Osteocyte (in vitro differentiated cells): ENCODE measurements around the gene POP5. TPM values are rescaled to one million over a fixed set of nuclear protein-coding genes. Genes with fewer than 3 reads are reported as not detected.

ENCODE experiments used
- DNase-seq: peaks from one replicate; pipeline ENCODE4 v3.0.0; 2021; ENCODE audit warnings: mixed read lengths; ENCODE audit not compliant: unreplicated experiment; ENCODE audit errors: extremely low spot score
- H3K27ac Mint-ChIP-seq: one replicate; pipeline ENCODE4 v1.8.0; 2021; ENCODE audit warnings: mild to moderate bottlenecking, mixed read lengths; ENCODE audit not compliant: unreplicated experiment
- H3K27me3 Mint-ChIP-seq: one replicate; pipeline ENCODE4 v1.8.0; 2021; ENCODE audit warnings: mixed read lengths; ENCODE audit not compliant: unreplicated experiment
- H3K36me3 Mint-ChIP-seq: one replicate; pipeline ENCODE4 v1.8.0; 2021; ENCODE audit warnings: mixed read lengths; ENCODE audit not compliant: unreplicated experiment
- H3K4me1 Mint-ChIP-seq: one replicate; pipeline ENCODE4 v1.8.0; 2021; ENCODE audit warnings: mixed read lengths; ENCODE audit not compliant: unreplicated experiment
- H3K4me3 Mint-ChIP-seq: one replicate; pipeline ENCODE4 v1.8.0; 2021; ENCODE audit warnings: mild to moderate bottlenecking, moderate library complexity, mixed read lengths; ENCODE audit not compliant: unreplicated experiment
- H3K9me3 Mint-ChIP-seq: one replicate; pipeline ENCODE4 v1.8.0; 2021; ENCODE audit warnings: mixed read lengths; ENCODE audit not compliant: unreplicated experiment
- total RNA-seq: library from RNA; stranded (reverse); gene quantifications from 2 replicates; pipeline ENCODE4 v1.2.1, GENCODE V29; 2021
- TF ChIP-seq, protein P1 (sequence below): fragments of 200-600 bp; sonication (generic); IDR thresholded peaks from 2 replicates; pipeline ENCODE4 v1.5.0; 2021; ENCODE audit warnings: antibody characterized with exemption, mild to moderate bottlenecking, moderate library complexity

Gene POP5
- total RNA-seq, 1 donor from 2014 or later = 36.9 TPM

DNA sequence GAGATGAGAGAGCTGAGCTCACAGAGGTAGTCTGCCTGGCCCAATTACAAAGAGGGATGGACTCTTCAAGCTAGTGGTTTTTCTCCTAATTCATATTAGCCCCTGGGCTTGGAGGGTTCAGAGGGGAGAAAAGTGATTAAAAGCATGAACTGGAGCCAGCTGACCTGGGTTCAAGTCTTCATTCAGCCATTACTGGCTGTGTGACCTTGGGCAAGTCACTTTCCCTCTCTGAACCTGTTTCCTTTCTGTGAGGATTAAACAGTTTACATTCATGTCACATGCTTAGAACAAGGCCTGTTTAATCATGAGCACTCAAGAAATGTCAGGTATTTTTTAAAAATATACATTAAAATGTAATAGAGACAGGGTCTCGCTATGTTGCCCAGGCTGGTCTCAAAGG is 7.2 kb upstream of the POP5 start:
- Mint-ChIP-seq H3K27ac (no peak overlapping the region), H3K4me3 (no peak overlapping the region), H3K36me3 (no peaks in the 10 kb centered on the region), H3K9me3 (no peaks in the 10 kb centered on the region), H3K4me1 (peaks cover 10% of the 10 kb centered on the region), H3K27me3 (peaks cover 8% of the 10 kb centered on the region)
- TF ChIP-seq, protein P1, sequence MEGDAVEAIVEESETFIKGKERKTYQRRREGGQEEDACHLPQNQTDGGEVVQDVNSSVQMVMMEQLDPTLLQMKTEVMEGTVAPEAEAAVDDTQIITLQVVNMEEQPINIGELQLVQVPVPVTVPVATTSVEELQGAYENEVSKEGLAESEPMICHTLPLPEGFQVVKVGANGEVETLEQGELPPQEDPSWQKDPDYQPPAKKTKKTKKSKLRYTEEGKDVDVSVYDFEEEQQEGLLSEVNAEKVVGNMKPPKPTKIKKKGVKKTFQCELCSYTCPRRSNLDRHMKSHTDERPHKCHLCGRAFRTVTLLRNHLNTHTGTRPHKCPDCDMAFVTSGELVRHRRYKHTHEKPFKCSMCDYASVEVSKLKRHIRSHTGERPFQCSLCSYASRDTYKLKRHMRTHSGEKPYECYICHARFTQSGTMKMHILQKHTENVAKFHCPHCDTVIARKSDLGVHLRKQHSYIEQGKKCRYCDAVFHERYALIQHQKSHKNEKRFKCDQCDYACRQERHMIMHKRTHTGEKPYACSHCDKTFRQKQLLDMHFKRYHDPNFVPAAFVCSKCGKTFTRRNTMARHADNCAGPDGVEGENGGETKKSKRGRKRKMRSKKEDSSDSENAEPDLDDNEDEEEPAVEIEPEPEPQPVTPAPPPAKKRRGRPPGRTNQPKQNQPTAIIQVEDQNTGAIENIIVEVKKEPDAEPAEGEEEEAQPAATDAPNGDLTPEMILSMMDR = no peak
- DNase-seq = no peak

DNA sequence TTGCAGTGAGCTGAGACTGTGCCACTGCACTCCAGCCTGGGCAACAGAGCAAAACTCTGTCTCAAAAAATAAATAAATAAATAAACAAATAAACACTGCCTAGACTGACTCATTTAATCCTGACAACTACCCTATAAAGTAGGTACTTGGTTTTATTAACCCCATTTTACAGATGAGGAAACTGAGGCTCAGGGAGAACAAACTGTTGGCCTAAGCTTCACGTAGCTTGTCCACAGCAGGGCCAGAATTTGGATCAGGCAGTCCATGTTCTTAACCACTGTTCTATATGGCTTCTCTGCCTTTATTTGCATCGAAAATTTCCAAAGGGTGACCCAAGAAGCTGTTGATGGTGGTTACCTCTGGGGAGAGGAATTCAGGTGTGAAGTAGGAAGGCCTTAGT is 5.7 kb upstream of the POP5 start:
- TF ChIP-seq, protein P1 = no peak
- Mint-ChIP-seq H3K27me3 (peaks cover 8% of the 10 kb centered on the region), H3K9me3 (no peaks in the 10 kb centered on the region), H3K4me3 (no peak overlapping the region), H3K27ac (no peak overlapping the region), H3K4me1 (peaks cover 17% of the 10 kb centered on the region), H3K36me3 (no peaks in the 10 kb centered on the region)
- no peak for DNase-seq

DNA sequence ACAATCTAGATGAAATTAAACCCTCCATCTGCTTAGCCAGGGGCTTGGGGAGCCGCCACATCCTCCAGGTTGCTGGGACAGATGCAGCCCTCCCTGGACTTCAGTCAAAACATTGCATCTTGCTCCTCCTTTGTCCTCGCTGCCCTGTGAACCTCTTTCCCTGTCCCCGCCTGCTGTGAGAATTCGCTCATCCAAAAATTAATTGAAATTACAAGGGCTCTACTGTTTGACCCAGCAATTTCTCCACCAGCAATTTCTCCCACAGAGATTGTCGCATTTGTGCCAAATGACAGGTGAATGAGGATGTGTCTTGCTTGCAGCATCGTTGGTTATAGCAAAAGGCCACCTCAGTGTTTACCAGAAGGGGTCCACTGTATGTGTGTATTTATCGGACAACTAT is 5.0 kb upstream of the POP5 start:
- Mint-ChIP-seq H3K36me3 (no peaks in the 10 kb centered on the region), H3K27me3 (peaks cover 5% of the 10 kb centered on the region), H3K9me3 (no peaks in the 10 kb centered on the region), H3K4me1 (peaks cover 22% of the 10 kb centered on the region), H3K4me3 (no peak overlapping the region), H3K27ac (no peak overlapping the region)
- TF ChIP-seq, protein P1 = no peak
- DNase-seq = no peak

DNA sequence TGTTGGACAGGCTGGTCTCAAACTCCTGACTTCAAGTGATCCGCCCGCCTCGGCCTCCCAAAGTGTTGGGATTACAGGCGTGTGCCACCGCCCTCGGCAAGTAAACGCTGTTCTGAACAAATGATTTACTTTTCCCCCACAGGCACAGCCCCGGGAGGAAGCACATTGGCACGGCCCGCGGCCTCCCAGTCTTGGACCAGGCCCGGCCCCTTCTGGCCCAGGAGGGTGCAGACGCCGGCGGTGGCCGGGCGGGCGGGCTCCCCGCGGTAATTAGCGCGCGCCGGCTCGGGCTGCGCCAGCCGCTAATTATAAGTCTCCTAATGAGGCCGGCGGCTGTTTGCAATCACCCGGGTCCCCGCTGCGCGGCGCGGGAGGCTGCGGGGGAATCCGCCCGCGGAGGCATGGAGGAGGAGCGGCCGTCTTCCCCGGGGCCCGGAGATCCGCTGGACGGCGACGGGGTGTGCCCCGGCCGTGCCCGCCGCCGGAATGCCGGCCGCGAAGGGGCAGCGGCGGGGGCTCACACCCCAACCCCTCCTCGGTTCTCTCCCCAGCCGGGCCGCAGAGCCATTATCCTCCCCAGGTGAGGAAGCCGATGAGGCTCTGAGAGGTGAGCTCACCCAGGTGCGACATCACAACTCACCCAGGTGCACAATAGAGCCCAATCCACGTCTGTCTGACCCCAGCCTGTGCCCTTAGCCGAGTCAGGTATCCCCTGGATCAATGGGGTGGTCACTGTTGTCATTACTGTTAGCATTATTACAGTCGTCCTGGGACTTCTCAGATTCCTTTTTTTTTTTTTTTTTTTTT is 3.3 kb upstream of the POP5 start:
- no peak overlapping the region for H3K27ac Mint-ChIP-seq
- no peaks in the 10 kb centered on the region for H3K9me3 Mint-ChIP-seq
- no peak for DNase-seq
- TF ChIP-seq, protein P1 = peak; percentile 9
- peaks cover 34% of the 10 kb centered on the region for H3K4me1 Mint-ChIP-seq
- no peaks in the 10 kb centered on the region for H3K36me3 Mint-ChIP-seq
- peaks cover 5% of the 10 kb centered on the region for H3K27me3 Mint-ChIP-seq
- peak overlapping the region; percentile 68 for H3K4me3 Mint-ChIP-seq

DNA sequence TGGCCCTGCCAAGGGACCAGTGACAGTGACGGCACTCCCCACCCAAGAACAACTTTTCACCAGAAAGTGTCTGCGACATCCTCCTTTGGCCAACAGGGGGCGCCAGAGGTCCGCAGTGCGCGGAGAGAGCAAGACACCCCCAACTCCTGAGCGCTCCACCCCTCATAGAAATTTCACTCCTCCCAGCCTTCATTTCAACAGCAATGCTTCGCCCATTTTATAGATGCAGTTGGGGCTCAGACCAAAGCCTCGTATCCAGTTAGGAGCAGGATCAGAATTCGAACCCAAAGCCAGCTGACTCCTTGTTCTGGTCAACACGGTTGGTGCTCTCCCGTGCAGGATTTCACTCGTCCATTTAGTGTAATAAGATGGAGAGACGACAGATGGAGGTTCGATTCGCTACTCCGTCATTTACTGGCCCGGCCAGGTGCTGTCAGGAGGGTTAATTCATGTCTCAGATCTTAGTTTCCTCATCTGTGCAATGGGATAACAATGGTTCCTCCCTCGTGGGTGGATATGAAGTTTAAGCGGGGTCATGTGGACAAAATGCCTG is 2.4 kb upstream of the POP5 start:
- DNase-seq = peak; percentile 92
- Mint-ChIP-seq H3K4me1 (peaks cover 34% of the 10 kb centered on the region), H3K9me3 (no peaks in the 10 kb centered on the region), H3K27ac (no peak overlapping the region), H3K27me3 (peaks cover 5% of the 10 kb centered on the region), H3K36me3 (no peaks in the 10 kb centered on the region), H3K4me3 (peak overlapping the region; percentile 68)
- TF ChIP-seq, protein P1 = peak; percentile 91
